Liver (tissue), 9 donors: ENCODE measurements around the gene FHIP2A. TPM values are rescaled to one million over a fixed set of nuclear protein-coding genes. Genes with fewer than 3 reads are reported as not detected.

Source experiments
- DNase-seq: peaks from one replicate; pipeline ENCODE4 v3.0.0-alpha.2; 2017; ENCODE audit warnings: low spot score
- H3K27ac ChIP-seq, 2 donors: one replicate each; pipeline ENCODE4 v1.7.0; 2013; ENCODE audit warnings: inconsistent platforms in 2 of 2, low read length in 2 of 2, control low read depth in 1 of 2, low read depth in 1 of 2, mild to moderate bottlenecking in 1 of 2
- H3K27me3 ChIP-seq, 4 donors: one replicate each; pipeline versions ENCODE4 v1.6.1 to v1.7.0; 2013; ENCODE audit warnings: low read length in 3 of 4, inconsistent platforms in 1 of 4, mild to moderate bottlenecking in 1 of 4, moderate library complexity in 1 of 4; ENCODE audit not compliant: control insufficient read depth in 4 of 4, insufficient read depth in 4 of 4
- H3K36me3 ChIP-seq, 4 donors: one replicate each; pipeline versions ENCODE4 v1.6.1 to v1.7.0; 2013; ENCODE audit warnings: low read length in 3 of 4, mild to moderate bottlenecking in 3 of 4, low read depth in 1 of 4, moderate library complexity in 1 of 4; ENCODE audit not compliant: control insufficient read depth in 4 of 4, insufficient read depth in 3 of 4
- H3K4me1 ChIP-seq, 4 donors: one replicate each; pipeline versions ENCODE4 v1.6.1 to v1.7.0; 2013; ENCODE audit warnings: low read length in 3 of 4, mild to moderate bottlenecking in 3 of 4, moderate library complexity in 1 of 4; ENCODE audit not compliant: control insufficient read depth in 4 of 4, insufficient read depth in 4 of 4
- H3K4me3 ChIP-seq, 3 donors: one replicate each; pipeline versions ENCODE4 v1.6.1 to v1.7.0; 2013; ENCODE audit warnings: low read length in 3 of 3, control low read depth in 1 of 3, low read depth in 1 of 3, mild to moderate bottlenecking in 1 of 3
- H3K9ac ChIP-seq, 2 donors: one replicate each; pipeline ENCODE4 v1.7.0; 2013; ENCODE audit warnings: low read length in 2 of 2, mild to moderate bottlenecking in 2 of 2, moderate library complexity in 2 of 2, control low read depth in 1 of 2, low read depth in 1 of 2
- H3K9me3 ChIP-seq, 4 donors: one replicate each; pipeline versions ENCODE4 v1.6.1 to v1.7.0; 2013; ENCODE audit warnings: low read length in 3 of 4; ENCODE audit not compliant: control insufficient read depth in 4 of 4
- ATF3 ChIP-seq: IDR thresholded peaks from 2 replicates; pipeline ENCODE4 v1.6.1; 2016; ENCODE audit warnings: antibody characterized with exemption
- CTCF ChIP-seq: fragments of 150-350 bp; IDR thresholded peaks from 2 replicates; pipeline ENCODE4 v1.5.1; 2017; ENCODE audit warnings: improper control_type of control experiment, low read depth, low read length; ENCODE audit not compliant: missing input control
- EGR1 ChIP-seq, 2 donors: IDR thresholded peaks; 2 replicates each; pipeline ENCODE4 v1.6.1; 2016 to 2018; ENCODE audit warnings: antibody characterized with exemption in 2 of 2, low read depth in 2 of 2
- FOXA1 ChIP-seq: IDR thresholded peaks from 2 replicates; pipeline ENCODE4 v1.6.1; 2016; ENCODE audit warnings: antibody characterized with exemption
- FOXA2 ChIP-seq: IDR thresholded peaks from 2 replicates; pipeline ENCODE4 v1.6.1; 2016; ENCODE audit warnings: antibody characterized with exemption
- GABPA ChIP-seq, 2 donors: IDR thresholded peaks in 1 of 2; conservative IDR thresholded peaks in 1 of 2; 2 replicates each; pipeline ENCODE4 v1.6.1; 2016; ENCODE audit warnings: antibody characterized with exemption in 2 of 2, mild to moderate bottlenecking in 1 of 2, moderate library complexity in 1 of 2
- HNF4G ChIP-seq: IDR thresholded peaks from 2 replicates; pipeline ENCODE4 v1.6.1; 2016; ENCODE audit warnings: antibody characterized with exemption
- JUND ChIP-seq, 2 donors: IDR thresholded peaks; 2 replicates each; pipeline ENCODE4 v1.6.1; 2016; ENCODE audit warnings: antibody characterized with exemption in 2 of 2
- MAX ChIP-seq: IDR thresholded peaks from 2 replicates; pipeline ENCODE4 v1.6.1; 2016; ENCODE audit warnings: antibody characterized with exemption
- REST ChIP-seq: IDR thresholded peaks from 2 replicates; pipeline ENCODE4 v1.6.1; 2016; ENCODE audit warnings: antibody characterized with exemption, mild to moderate bottlenecking
- SP1 ChIP-seq: IDR thresholded peaks from 2 replicates; pipeline ENCODE4 v1.6.1; 2018; ENCODE audit warnings: antibody characterized with exemption, mild to moderate bottlenecking
- TAF1 ChIP-seq: conservative IDR thresholded peaks from 2 replicates; pipeline ENCODE4 v1.6.1; 2016; ENCODE audit warnings: antibody characterized with exemption, mild to moderate bottlenecking
- YY1 ChIP-seq: IDR thresholded peaks from 2 replicates; pipeline ENCODE4 v1.6.1; 2016; ENCODE audit warnings: antibody characterized with exemption, mild to moderate bottlenecking
- ZBTB33 ChIP-seq: IDR thresholded peaks from 2 replicates; pipeline ENCODE4 v1.6.1; 2016; ENCODE audit warnings: antibody characterized with exemption
- WGBS: extraction: QIAGEN DNeasy Blood & Tissue Kit; methylation state at CpG from one replicate; pipeline ENCODE4 v1.1.7; 2013; 5-methylcytosine and 5-hydroxymethylcytosine counted together
- polyA plus RNA-seq, 2 donors: library from polyadenylated mRNA; stranded (reverse) in 1 of 2; unstranded in 1 of 2; fragments of 200-250 nt in 1 of 2; fragments of >200 nt in 1 of 2; fragmentation: Nextera tagmentation in 1 of 2; extraction: Ambion mirVana in 1 of 2; gene quantifications; one replicate each; pipeline versions ENCODE4 v1.2.1 to v1.2.3, GENCODE V29; 2013 to 2015
- total RNA-seq, 2 donors: library from RNA; depleted of rRNA; stranded (reverse); fragments of >200 nt; gene quantifications; one replicate each; pipeline ENCODE4 v1.2.3, GENCODE V29; 2014
- donor health status: healthy.
- donor health status: healthy.
- donor health status: healthy.
- donor health status: healthy.
- donor health status: healthy.

Gene FHIP2A
- total and polyA plus RNA-seq, 4 donors, result 8.0 to 21.1 (median 13.3) TPM

- DNase-seq, result no peak
- no peak overlapping the region for H3K4me3 ChIP-seq
- no peaks in the 10 kb centered on the region for H3K9me3 ChIP-seq
- 71% methylated on average over 5 of the region's 5 CpGs for WGBS
- TF ChIP-seq TAF1 (no peak), CTCF (no peak), EGR1 (IDR thresholded peaks at IDR 0.05; ENCODE audit: low read depth in 2 of 2) (no peak), ATF3 (no peak), ZBTB33 (no peak), YY1 (no peak), FOXA1 (no peak), GABPA (IDR thresholded peaks at IDR 0.05 in 1 of 2, conservative IDR thresholded peaks at IDR 0.05 in 1 of 2) (no peak)
- no peaks in the 10 kb centered on the region for H3K4me1 ChIP-seq
- H3K36me3 ChIP-seq, result no peaks in the 10 kb centered on the region
- H3K27ac ChIP-seq, result no peak overlapping the region
- H3K27me3 ChIP-seq, result no peaks in the 10 kb centered on the region
- H3K9ac ChIP-seq, result no peak overlapping the region
Measured at GRCh38 chr10:114801411-114801813, 20.2 kb upstream of the FHIP2A start.

- DNase-seq, result no peak
- H3K36me3 ChIP-seq, result no peaks in the 10 kb centered on the region
- H3K27ac ChIP-seq, result no peak overlapping the region
- no peak overlapping the region for H3K4me3 ChIP-seq
- 89% methylated on average over 3 of the region's 3 CpGs for WGBS
- H3K4me1 ChIP-seq, result no peaks in the 10 kb centered on the region
- H3K9me3 ChIP-seq, result no peaks in the 10 kb centered on the region
- TF ChIP-seq HNF4G, result no peak
- TF ChIP-seq TAF1, result no peak
- TF ChIP-seq FOXA1, result no peak
- no peak for TF ChIP-seq FOXA2
- H3K27me3 ChIP-seq, result no peaks in the 10 kb centered on the region
- no peak overlapping the region for H3K9ac ChIP-seq
Measured at GRCh38 chr10:114802177-114802576, 19.4 kb upstream of the FHIP2A start.

GRCh38 chr10:114806562-114807391 is 14.8 kb upstream of the FHIP2A start:
- Histone ChIP-seq H3K9ac (no peak overlapping the region), H3K9me3 (no peaks in the 10 kb centered on the region), H3K27me3 (no peaks in the 10 kb centered on the region), H3K4me3 (no peak overlapping the region), H3K4me1 (no peaks in the 10 kb centered on the region), H3K27ac (no peak overlapping the region), H3K36me3 (no peaks in the 10 kb centered on the region)
- no peak for DNase-seq
- TF ChIP-seq MAX, result no peak
- TF ChIP-seq SP1, result no peak
- no peak for TF ChIP-seq REST
- no peak for TF ChIP-seq JUND (IDR thresholded peaks at IDR 0.05)
- 90% methylated on average over 3 of the region's 3 CpGs for WGBS
